K562 treated with DMSO at 1 percent for 12 hours (cell line): ENCODE measurements around the gene FAM193B. TPM values are rescaled to one million over a fixed set of nuclear protein-coding genes. Genes with fewer than 3 reads are reported as not detected.

ENCODE experiments used
- total RNA-seq: library from RNA; unstranded; fragments of 300-600 nt; gene quantifications from 2 replicates; pipeline ENCODE4 v1.2.3, GENCODE V29; 2022; ENCODE audit not compliant: insufficient read depth

The FAM193B gene
- 23.8 and 52.9 TPM in 2 replicates for total RNA-seq

DNA sequence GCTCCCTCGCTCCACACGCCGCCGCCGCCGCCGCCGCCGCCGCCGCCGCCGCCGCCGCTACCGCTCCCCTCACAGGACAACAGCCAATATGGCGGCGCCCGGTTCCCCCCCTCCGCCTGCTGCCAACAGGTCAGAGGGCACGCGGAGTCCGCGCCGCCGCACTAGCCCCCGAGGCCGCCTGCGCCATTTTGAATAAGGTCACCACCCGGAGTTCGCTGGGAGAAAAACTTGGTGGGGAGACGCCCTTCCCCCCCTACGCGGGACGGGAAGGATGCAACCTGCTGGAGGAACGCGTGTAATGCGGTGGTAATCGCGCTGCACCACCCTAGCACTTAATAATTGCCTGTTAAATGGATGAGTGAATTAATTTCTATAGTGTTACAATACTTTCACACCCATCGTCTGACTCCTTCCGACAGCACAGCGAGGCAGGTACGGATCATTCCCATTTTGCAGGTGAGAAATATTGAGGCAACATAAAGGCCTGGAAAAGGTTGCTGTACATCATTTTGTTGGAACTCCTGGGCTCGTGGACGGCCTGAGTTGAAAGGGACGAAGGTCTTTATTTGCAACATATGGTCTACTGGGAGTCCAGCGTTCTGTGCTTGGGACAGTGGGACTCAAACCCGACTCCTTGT lies at the start of gene FAM193B:
TSS of gene FAM193B (minus strand) at position 90 of the 638 bp plus-strand sequence. CDS start 105 bp downstream, outside the sequence.

GRCh38 chr5:177599731-177600507 lies 45.6 kb upstream of the FAM193B start, which contains the start of gene B4GALT7:
B4GALT7 (plus strand) TSS chr5:177600132; CDS start chr5:177600211, 79 bp downstream.

GRCh38 chr5:177592010-177592834 lies 37.9 kb upstream of the FAM193B start, which contains the start of gene TMED9:
TMED9 (plus strand) TSS chr5:177592203; CDS start chr5:177592215, 12 bp downstream.

GRCh38 chr5:177516601-177517568 lies 37.5 kb downstream of the FAM193B start, which contains the start of gene DDX41:
DDX41 (minus strand) TSS chr5:177516961; CDS start chr5:177516945, 16 bp downstream.

DNA sequence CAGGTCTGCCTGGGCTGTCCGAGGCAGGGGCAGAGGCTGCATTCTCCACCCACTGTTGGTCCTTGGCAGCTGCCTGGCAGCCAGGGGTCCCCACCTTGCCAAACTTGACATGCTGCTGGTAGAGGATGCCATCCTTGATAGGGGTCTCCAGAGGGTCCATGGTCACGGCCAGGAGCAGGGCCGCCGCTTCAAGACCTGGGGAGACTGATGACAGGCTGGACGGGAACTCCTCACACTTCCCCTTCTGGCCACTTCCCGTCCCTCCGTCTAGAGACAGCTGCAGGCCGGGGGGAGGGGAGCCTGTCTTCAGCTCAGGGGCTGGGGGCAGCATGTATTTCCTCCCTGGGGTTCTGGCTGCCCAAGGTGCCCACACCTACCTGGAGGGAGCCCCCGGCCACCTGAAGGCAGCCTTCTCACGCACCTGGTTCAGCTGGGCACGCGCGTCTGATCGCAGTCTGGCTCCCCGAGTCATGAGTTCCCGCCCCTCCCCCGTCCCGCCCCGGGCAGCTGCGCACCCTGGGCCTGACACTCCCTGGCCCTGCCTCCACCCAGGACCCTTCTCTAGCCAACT lies 44.9 kb downstream of the FAM193B start, which contains the start of gene DOK3:
TSS of gene DOK3 (minus strand) at position 446 of the 571 bp plus-strand sequence. CDS start at position 160, 286 bp downstream.

GRCh38 chr5:177497292-177498012 lies 56.9 kb downstream of the FAM193B start, which contains the start of gene PDLIM7:
PDLIM7 (minus strand) TSS chr5:177497604; CDS start chr5:177496512, 1,092 bp downstream.

DNA sequence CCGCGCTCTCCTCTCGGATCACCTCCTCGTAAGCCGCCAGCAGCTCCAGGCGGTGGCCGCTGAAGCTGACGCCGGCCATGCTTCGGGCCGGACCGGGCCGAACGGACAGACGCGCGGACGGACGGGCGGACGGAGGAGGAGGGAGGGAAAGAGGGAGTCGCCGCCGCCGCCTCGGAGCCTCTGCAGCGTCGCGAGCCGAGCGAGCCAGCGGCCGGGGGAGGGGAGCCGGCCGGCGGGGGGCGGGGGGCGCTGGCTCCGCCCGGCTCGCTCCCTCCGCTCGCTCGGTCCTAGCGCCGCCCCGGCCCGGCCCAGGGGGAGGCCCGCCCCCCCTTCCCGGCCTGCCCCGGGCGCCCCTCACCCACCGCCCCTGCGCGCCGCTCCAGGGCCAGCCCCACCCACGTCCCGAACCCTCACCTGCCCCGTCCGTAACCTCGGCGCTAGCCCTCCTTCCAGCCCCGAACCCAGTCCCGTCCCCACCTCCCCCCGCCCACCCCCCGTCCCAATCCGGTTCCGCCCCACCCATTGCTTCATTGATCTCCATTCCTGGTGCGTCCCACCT lies 80.8 kb downstream of the FAM193B start, which contains the start of gene DBN1:
TSS of gene DBN1 (minus strand) at position 192 of the 559 bp plus-strand sequence. CDS start at position 79, 113 bp downstream.

Other genes starting within 250 kb of the FAM193B start
- 35.5 and 38.9 TPM in 2 replicates for gene MXD3, start 242.7 kb downstream of the FAM193B start, total RNA-seq
- 338 and 355 TPM in 2 replicates for gene LMAN2, start 202.9 kb downstream of the FAM193B start, total RNA-seq
- 64.6 and 74.6 TPM in 2 replicates for gene RGS14, start 196.6 kb downstream of the FAM193B start, total RNA-seq
- gene SLC34A1, start 170.1 kb downstream of the FAM193B start, total RNA-seq, result not detected in 2 replicates
- gene PFN3, start 153.9 kb downstream of the FAM193B start, total RNA-seq, result not detected in 2 replicates
- gene F12, start 145.0 kb downstream of the FAM193B start, total RNA-seq, result 8.4 and 19.7 TPM in 2 replicates
- gene GRK6, start 127.9 kb downstream of the FAM193B start, total RNA-seq, result 60.6 and 81.9 TPM in 2 replicates
- 4.1 and 8.5 TPM in 2 replicates for gene PRR7, start 107.7 kb downstream of the FAM193B start, total RNA-seq
- gene DBN1, start 80.9 kb downstream of the FAM193B start, total RNA-seq, result 24.1 and 40.0 TPM in 2 replicates
- gene PDLIM7, start 57.0 kb downstream of the FAM193B start, total RNA-seq, result 107 and 141 TPM in 2 replicates
- gene DOK3, start 44.7 kb downstream of the FAM193B start, total RNA-seq, result 8.1 and 29.1 TPM in 2 replicates
- 100 and 113 TPM in 2 replicates for gene DDX41, start 37.6 kb downstream of the FAM193B start, total RNA-seq
- 338 and 344 TPM in 2 replicates for gene TMED9, start 37.6 kb upstream of the FAM193B start, total RNA-seq
- 22.9 and 23.1 TPM in 2 replicates for gene B4GALT7, start 45.6 kb upstream of the FAM193B start, total RNA-seq
- not detected in 2 replicates for gene FAM153A, start 228.3 kb upstream of the FAM193B start, total RNA-seq